Measurements from ENCODE around the gene BCL7C.

GRCh38 chr16:30927789-30928378, 34.0 kb upstream of the BCL7C start:
- no peak for TF ChIP-seq IRF1 (CRISPR knock-in tag; IDR thresholded peaks at IDR 0.05; ENCODE audit: low read depth)
- TF ChIP-seq U2AF2 (IDR thresholded peaks at IDR 0.05; ENCODE audit: low read depth, low read length), result no peak
- TF ChIP-seq CEBPB (IDR thresholded peaks at IDR 0.05; ENCODE audit: borderline replicate concordance, low read depth, low read length), result no peak
- no peak for TF ChIP-seq FOXP4 (CRISPR knock-in tag; IDR thresholded peaks at IDR 0.05)
- no peak for TF ChIP-seq HNRNPH1 (optimal IDR thresholded peaks at IDR 0.05; ENCODE audit: low read depth, low read length)
- no peak for TF ChIP-seq NBN (conservative IDR thresholded peaks at IDR 0.05)
- no peak for TF ChIP-seq UBTF (CRISPR knock-in tag; IDR thresholded peaks at IDR 0.05)
- no peak for TF ChIP-seq CHD4 (IDR thresholded peaks at IDR 0.05; ENCODE audit: borderline replicate concordance, low read length)
- TF ChIP-seq POLR2AphosphoS5 (IDR thresholded peaks at IDR 0.05; ENCODE audit: low read depth, low read length), result no peak; the same call in 1 of the 2 replicates
- TF ChIP-seq ZFP36L2 (CRISPR knock-in tag; IDR thresholded peaks at IDR 0.05), result no peak
- no peak for TF ChIP-seq ATF7 (IDR thresholded peaks at IDR 0.05)
- TF ChIP-seq ATF7 (CRISPR knock-in tag; IDR thresholded peaks at IDR 0.05), result no peak
- no peak for TF ChIP-seq AHR (CRISPR knock-in tag; IDR thresholded peaks at IDR 0.05)

All from HepG2 (cell line).